Globus pallidus (tissue), 1 donor: ENCODE measurements around the gene CMTM5.
"Not testable (repeated sequence)": the region's sequence is repeated elsewhere in the genome, so short reads cannot be mapped to it uniquely, and the experiment has no call there.

Experiments used
- DNase-seq: peaks from one replicate; pipeline ENCODE4 v3.0.0-alpha.2; 2015; ENCODE audit warnings: low spot score

Gene CMTM5

GRCh38 chr14:23415821-23416778, 39.3 kb downstream of the CMTM5 start:
- no peak for DNase-seq

GRCh38 chr14:23416801-23417200, 40.0 kb downstream of the CMTM5 start:
- DNase-seq: no peak

- not testable (repeated sequence) for DNase-seq
These were observed 40.4 kb downstream of the CMTM5 start for GRCh38 chr14:23417269-23417668.

- DNase-seq: no peak
These were observed 41.2 kb downstream of the CMTM5 start for GRCh38 chr14:23418021-23418420.

GRCh38 chr14:23419646-23420045, 42.8 kb downstream of the CMTM5 start:
- not testable (repeated sequence) for DNase-seq

GRCh38 chr14:23421594-23421993, 44.7 kb downstream of the CMTM5 start:
- DNase-seq: no peak

GRCh38 chr14:23423657-23424056, 46.8 kb downstream of the CMTM5 start:
- DNase-seq: no peak

- DNase-seq: no peak
These were observed 48.3 kb downstream of the CMTM5 start for GRCh38 chr14:23425169-23425568.

- DNase-seq: not testable (repeated sequence)
These were observed 49.0 kb downstream of the CMTM5 start for GRCh38 chr14:23425798-23426197.

GRCh38 chr14:23428686-23429495, 52.0 kb downstream of the CMTM5 start:
- no peak for DNase-seq
